Keratinocyte (primary cell): ENCODE data around the gene AOPEP. TPM values are rescaled to one million over a fixed set of nuclear protein-coding genes. Genes with fewer than 3 reads are reported as not detected.

Experiments used
- DNase-seq: peaks from one replicate; pipeline ENCODE4 v3.0.0-alpha.2; 2011; ENCODE audit warnings: low read depth, missing footprints, low spot score
- FAIRE-seq: peaks from 2 replicates; lab custom pipeline; 2011; peaks lifted over from hg19 to GRCh38; lab: Jason Lieb, UNC
- H2AFZ ChIP-seq: 2 replicates; pipeline ENCODE4 v1.6.0; 2012; ENCODE audit warnings: low read length, control low read depth, inconsistent platforms; ENCODE audit not compliant: control insufficient read depth
- H3K27ac ChIP-seq: 2 replicates; pipeline ENCODE4 v1.5.1; 2011; ENCODE audit warnings: low read length; ENCODE audit not compliant: control insufficient read depth, insufficient read depth
- H3K27me3 ChIP-seq: 3 replicates; pipeline ENCODE4 v1.6.0; 2011; ENCODE audit warnings: low read length; ENCODE audit not compliant: control insufficient read depth, insufficient read depth; ENCODE audit errors: extremely low read depth
- H3K36me3 ChIP-seq, 2 experiments: 2 replicates in 1 of 2; 3 replicates in 1 of 2; pipeline ENCODE4 v1.5.1; 2011; ENCODE audit warnings: low read length in 2 of 2, mild to moderate bottlenecking in 1 of 2; ENCODE audit not compliant: control insufficient read depth in 2 of 2, insufficient read depth in 2 of 2; ENCODE audit errors: extremely low read depth in 1 of 2
- H3K4me1 ChIP-seq: 3 replicates; pipeline ENCODE4 v1.5.1; 2011; ENCODE audit warnings: low read length; ENCODE audit not compliant: control insufficient read depth, insufficient read depth; ENCODE audit errors: extremely low read depth
- H3K4me2 ChIP-seq: 3 replicates; pipeline ENCODE4 v1.6.0; 2011; ENCODE audit warnings: low read depth, low read length; ENCODE audit not compliant: control insufficient read depth, insufficient read depth; ENCODE audit errors: extremely low read depth
- H3K4me3 ChIP-seq, 3 experiments: fragments of 200-600 bp in 1 of 3; sonication (generic) in 1 of 3; 2 replicates in 2 of 3; 3 replicates in 1 of 3; pipeline ENCODE4 v1.5.1; 2011 to 2016; ENCODE audit warnings: low read length in 3 of 3, mild to moderate bottlenecking in 3 of 3, control low read depth in 2 of 3, inconsistent platforms in 1 of 3, low read depth in 1 of 3, mixed read lengths in 1 of 3, mixed run types in 1 of 3, moderate library complexity in 1 of 3; ENCODE audit not compliant: control insufficient read depth in 2 of 3, insufficient read depth in 2 of 3; ENCODE audit errors: extremely low read depth in 1 of 3
- H3K79me2 ChIP-seq: 2 replicates; pipeline ENCODE4 v1.6.0; 2012; ENCODE audit warnings: low read length; ENCODE audit not compliant: control insufficient read depth, insufficient read depth
- H3K9ac ChIP-seq: 3 replicates; pipeline ENCODE4 v1.6.0; 2011; ENCODE audit warnings: low read length; ENCODE audit not compliant: control insufficient read depth, insufficient read depth; ENCODE audit errors: extremely low read depth
- H3K9me1 ChIP-seq: 3 replicates; pipeline ENCODE4 v1.6.0; 2011; ENCODE audit warnings: low read length; ENCODE audit not compliant: control insufficient read depth, insufficient read depth; ENCODE audit errors: extremely low read depth
- H3K9me3 ChIP-seq: 2 replicates; pipeline ENCODE4 v1.5.1; 2012; ENCODE audit warnings: low read depth, low read length; ENCODE audit not compliant: control insufficient read depth
- H4K20me1 ChIP-seq: 3 replicates; pipeline ENCODE4 v1.6.0; 2011; ENCODE audit warnings: low read length; ENCODE audit not compliant: control insufficient read depth, insufficient read depth; ENCODE audit errors: extremely low read depth
- CTCF ChIP-seq, 3 experiments: IDR thresholded peaks in 1 of 3; conservative IDR thresholded peaks in 1 of 3; optimal IDR thresholded peaks in 1 of 3; 2 replicates in 2 of 3; 3 replicates in 1 of 3; pipeline versions ENCODE3 to v1.5.1; 2011; ENCODE audit warnings: low read length in 3 of 3, mild to moderate bottlenecking in 3 of 3, moderate library complexity in 2 of 3, control low read depth in 1 of 3, inconsistent platforms in 1 of 3; ENCODE audit not compliant: insufficient read depth in 2 of 3; ENCODE audit errors: extremely low read depth in 1 of 3
- EZH2 ChIP-seq: IDR thresholded peaks from one replicate; pipeline ENCODE4 v1.6.1; 2012; ENCODE audit warnings: inconsistent platforms, mild to moderate bottlenecking, low read length, moderate library complexity
- dilution Hi-C: fragments of 300-500 bp; cut with MboI; formaldehyde crosslinking; loops from one replicate; pipeline ENCODE4 v1.7.0; 2020; ENCODE audit warnings: low sequenced_read_pairs; ENCODE audit not compliant: extremely low pct_ligation_motif_present
- polyA plus RNA-seq, 5 experiments: library from polyadenylated mRNA; depleted of rRNA in 3 of 5; stranded (reverse) in 3 of 5; stranded (forward) in 1 of 5; unstranded in 1 of 5; fragments of >200 nt; gene quantifications; 1 replicate in 1 of 5; 2 replicates in 3 of 5; 3 replicates in 1 of 5; pipeline versions ENCODE4 v1.2.1 to v1.2.3, GENCODE V29; 2011 to 2012; ENCODE audit warnings: missing spikeins in 2 of 5, low read depth in 1 of 5, low replicate concordance in 1 of 5

Gene AOPEP
- polyA plus RNA-seq, 1 donor (not counting 4 experiments of a cell fraction or from before 2014, with no cell fraction given): 27.0 TPM

GRCh38 chr9:94899464-94900221, 173.1 kb downstream of the AOPEP start:
- H3K9ac ChIP-seq: no peak overlapping the region

GRCh38 chr9:94900222-94901018, 173.9 kb downstream of the AOPEP start:
- FAIRE-seq (peak; percentile 95), DNase-seq (no peak)
- peak overlapping the region; percentile 76 for H3K27ac ChIP-seq
- peaks cover 30% of the 10 kb centered on the region for H3K4me1 ChIP-seq
- H4K20me1 ChIP-seq: no peaks in the 10 kb centered on the region
- TF ChIP-seq CTCF (optimal IDR thresholded peaks at IDR 0.05 in 1 of 3, IDR thresholded peaks at IDR 0.05 in 1 of 3, conservative IDR thresholded peaks at IDR 0.05 in 1 of 3; ENCODE audit: extremely low read depth in 1 of 3, insufficient read depth in 2 of 3, low read length in 3 of 3): no peak
- TF ChIP-seq EZH2: no peak
- H3K9me3 ChIP-seq: no peaks in the 10 kb centered on the region
- peak overlapping the region; percentile 48 for H3K9ac ChIP-seq
- dilution Hi-C loops: no loop called here
- peak overlapping the region; percentile 70 for H3K4me2 ChIP-seq
- H3K36me3 ChIP-seq: no peaks in the 10 kb centered on the region
- H3K4me3 ChIP-seq: peak overlapping the region in 1 of 3 experiments; percentile 31
- no peaks in the 10 kb centered on the region for H3K9me1 ChIP-seq
- no peaks in the 10 kb centered on the region for H3K27me3 ChIP-seq
- H2AFZ ChIP-seq: peak overlapping the region; percentile 79
- no peaks in the 10 kb centered on the region for H3K79me2 ChIP-seq

More at GRCh38 chr9:94899464-94900221, 173.1 kb downstream of the AOPEP start:
- Histone ChIP-seq H3K79me2 (no peaks in the 10 kb centered on the region), H3K4me1 (peaks cover 30% of the 10 kb centered on the region), H2AFZ (no peak overlapping the region), H3K4me2 (peak overlapping the region; percentile 70), H3K9me1 (no peaks in the 10 kb centered on the region), H3K4me3 (no peak overlapping the region), H4K20me1 (no peaks in the 10 kb centered on the region), H3K9me3 (no peaks in the 10 kb centered on the region), H3K27me3 (no peaks in the 10 kb centered on the region), H3K36me3 (no peaks in the 10 kb centered on the region), H3K27ac (peak overlapping the region; percentile 76)
- DNase-seq: no peak
- dilution Hi-C loops: no loop called here
- FAIRE-seq: no peak
- TF ChIP-seq CTCF (optimal IDR thresholded peaks at IDR 0.05 in 1 of 3, IDR thresholded peaks at IDR 0.05 in 1 of 3, conservative IDR thresholded peaks at IDR 0.05 in 1 of 3; ENCODE audit: extremely low read depth in 1 of 3, insufficient read depth in 2 of 3, low read length in 3 of 3) (no peak), EZH2 (no peak)
